Measurements from ENCODE around the gene TMEM178A. TPM values are rescaled to one million over a fixed set of nuclear protein-coding genes. Genes with fewer than 3 reads are reported as not detected.

TMEM178A gene
- total and polyA plus RNA-seq, 12 donors = 0.35 to 46.4 (median 3.3) TPM; not detected in 1

DNA sequence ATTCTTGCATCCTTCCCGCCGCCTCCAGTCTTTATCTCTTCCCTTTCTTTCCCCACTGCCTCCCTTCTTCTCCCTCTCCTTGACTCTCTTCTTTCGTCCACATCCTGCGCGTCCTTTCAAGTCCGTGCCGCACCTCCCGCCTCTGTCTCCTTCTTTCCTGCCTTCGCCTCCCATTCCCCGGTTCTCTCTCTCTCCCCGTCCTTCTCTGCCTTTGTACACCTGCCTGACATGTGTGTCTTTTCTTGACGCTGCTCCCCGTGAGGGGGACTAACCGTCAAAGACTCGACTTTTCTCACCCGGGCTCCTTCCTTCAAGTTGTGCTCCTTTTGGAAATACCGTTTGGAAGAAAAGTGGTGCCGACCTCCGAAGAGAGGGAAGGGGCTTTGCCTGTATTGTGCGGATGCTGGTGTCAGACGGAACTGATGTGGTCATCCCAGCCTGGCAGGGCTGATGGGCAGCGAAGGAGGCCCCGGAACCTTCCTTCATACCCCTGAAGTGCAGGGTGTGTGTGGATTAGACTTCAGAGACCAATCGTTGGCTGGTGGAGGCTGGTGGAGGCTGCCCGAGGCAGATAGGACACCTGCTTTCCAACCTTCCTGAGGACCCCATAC is 879 bp downstream of the TMEM178A start:
- Histone ChIP-seq H3K9me3 (replicated peaks in 1 of 3) (no peaks in the 10 kb centered on the region), H3K36me3 (replicated peaks in 1 of 2) (no peaks in the 10 kb centered on the region), H3K4me1 (replicated peaks in 1 of 2) (peaks cover 10 to 11% of the 10 kb centered on the region in 2 donors), H3K27me3 (peaks cover 9% of the 10 kb centered on the region), H3K27ac (no peak overlapping the region), H3K4me3 (peak overlapping the region in 2 of 4 donors; percentile 52 to 67)
- 2 to 4% (median 3%) methylated on average over 24 to 25 of the region's 25 CpGs for WGBS, 4 donors
- TF ChIP-seq, protein P1, sequence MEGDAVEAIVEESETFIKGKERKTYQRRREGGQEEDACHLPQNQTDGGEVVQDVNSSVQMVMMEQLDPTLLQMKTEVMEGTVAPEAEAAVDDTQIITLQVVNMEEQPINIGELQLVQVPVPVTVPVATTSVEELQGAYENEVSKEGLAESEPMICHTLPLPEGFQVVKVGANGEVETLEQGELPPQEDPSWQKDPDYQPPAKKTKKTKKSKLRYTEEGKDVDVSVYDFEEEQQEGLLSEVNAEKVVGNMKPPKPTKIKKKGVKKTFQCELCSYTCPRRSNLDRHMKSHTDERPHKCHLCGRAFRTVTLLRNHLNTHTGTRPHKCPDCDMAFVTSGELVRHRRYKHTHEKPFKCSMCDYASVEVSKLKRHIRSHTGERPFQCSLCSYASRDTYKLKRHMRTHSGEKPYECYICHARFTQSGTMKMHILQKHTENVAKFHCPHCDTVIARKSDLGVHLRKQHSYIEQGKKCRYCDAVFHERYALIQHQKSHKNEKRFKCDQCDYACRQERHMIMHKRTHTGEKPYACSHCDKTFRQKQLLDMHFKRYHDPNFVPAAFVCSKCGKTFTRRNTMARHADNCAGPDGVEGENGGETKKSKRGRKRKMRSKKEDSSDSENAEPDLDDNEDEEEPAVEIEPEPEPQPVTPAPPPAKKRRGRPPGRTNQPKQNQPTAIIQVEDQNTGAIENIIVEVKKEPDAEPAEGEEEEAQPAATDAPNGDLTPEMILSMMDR (IDR thresholded peaks at IDR 0.05) = no peak
- TF ChIP-seq POLR2A (IDR thresholded peaks at IDR 0.05) = no peak
- DNase-seq = no peak
- intact Hi-C loops (cut with DNase I) = no loop called here

DNA sequence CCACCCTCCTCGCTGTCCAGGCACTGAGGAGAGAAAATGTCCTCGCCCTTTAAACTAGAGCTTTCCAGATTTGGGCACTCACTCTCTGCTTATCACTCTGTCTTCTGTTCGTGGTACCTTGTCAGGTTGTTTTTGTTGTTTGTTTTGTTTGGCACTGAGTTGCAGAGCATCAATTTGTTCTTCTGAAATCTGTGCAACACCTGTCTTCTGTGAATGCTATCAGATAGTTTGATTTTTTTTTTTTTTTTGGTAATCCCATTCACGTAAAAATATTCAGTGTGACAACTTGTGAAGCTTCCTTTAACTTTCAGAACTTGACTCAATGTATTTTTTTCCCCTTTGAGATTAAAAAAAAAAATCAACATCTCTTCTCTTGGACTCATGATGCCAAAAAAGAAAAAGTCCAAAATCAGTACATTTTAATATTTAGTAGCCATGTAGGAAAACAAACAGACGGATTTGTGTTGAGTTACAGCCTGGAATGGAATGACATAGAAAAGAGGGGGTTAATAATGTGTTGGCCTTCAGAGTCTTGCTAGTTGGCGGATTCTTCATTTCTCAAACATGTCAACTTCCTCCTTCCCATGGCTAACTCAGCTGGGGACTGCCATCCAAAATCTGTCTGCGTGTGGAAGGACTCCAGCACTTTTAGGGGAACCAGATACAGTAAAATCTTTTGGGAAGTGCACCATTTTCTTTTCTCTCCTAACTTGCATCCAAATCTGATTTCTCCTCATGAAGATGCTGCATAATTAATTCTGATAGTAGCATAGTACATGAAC is 1.6 kb downstream of the TMEM178A start:
- no peak overlapping the region for H3K4me3 ChIP-seq
- TF ChIP-seq POLR2A (IDR thresholded peaks at IDR 0.05) = no peak
- TF ChIP-seq, protein P1 (IDR thresholded peaks at IDR 0.05) = no peak
- no peaks in the 10 kb centered on the region for H3K9me3 ChIP-seq (replicated peaks in 1 of 3)
- WGBS, 4 donors = 40 to 48% (median 47%) methylated on average over 7 of the region's 7 CpGs
- no peaks in the 10 kb centered on the region for H3K36me3 ChIP-seq (replicated peaks in 1 of 2)
- peaks cover 9% of the 10 kb centered on the region for H3K27me3 ChIP-seq
- no peak overlapping the region for H3K27ac ChIP-seq
- peaks cover 10 to 11% of the 10 kb centered on the region in 2 donors for H3K4me1 ChIP-seq (replicated peaks in 1 of 2)
- intact Hi-C loops (cut with DNase I) = no loop called here
- DNase-seq = no peak

DNA sequence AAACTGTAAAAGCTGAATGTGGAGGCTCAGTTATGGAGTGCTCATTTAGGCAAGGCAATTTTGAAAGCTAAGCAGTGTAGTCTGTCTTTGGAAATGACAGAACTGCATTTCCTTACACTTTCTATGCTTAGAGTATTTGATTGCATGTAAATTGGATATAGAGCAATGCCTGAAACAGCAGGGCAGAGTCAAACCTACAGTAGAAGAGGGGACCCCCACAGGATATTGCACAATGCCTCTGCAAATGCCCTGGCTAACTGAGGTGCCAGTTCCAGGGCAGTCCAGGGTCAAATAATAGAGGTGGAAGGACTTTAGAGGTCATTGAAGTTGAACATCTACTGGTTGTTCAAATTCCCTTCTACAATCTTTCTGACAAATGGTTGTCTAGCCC is 2.2 kb downstream of the TMEM178A start:
- Histone ChIP-seq H3K4me3 (no peak overlapping the region), H3K9me3 (replicated peaks in 1 of 3) (no peaks in the 10 kb centered on the region), H3K36me3 (replicated peaks in 1 of 2) (no peaks in the 10 kb centered on the region), H3K27ac (no peak overlapping the region), H3K27me3 (peaks cover 9% of the 10 kb centered on the region), H3K4me1 (replicated peaks in 1 of 2) (peaks cover 10 to 11% of the 10 kb centered on the region in 2 donors)
- intact Hi-C loops (cut with DNase I) = no loop called here
- no peak for DNase-seq
- no peak for TF ChIP-seq POLR2A (IDR thresholded peaks at IDR 0.05)
- TF ChIP-seq, protein P1 (IDR thresholded peaks at IDR 0.05) = no peak

DNA sequence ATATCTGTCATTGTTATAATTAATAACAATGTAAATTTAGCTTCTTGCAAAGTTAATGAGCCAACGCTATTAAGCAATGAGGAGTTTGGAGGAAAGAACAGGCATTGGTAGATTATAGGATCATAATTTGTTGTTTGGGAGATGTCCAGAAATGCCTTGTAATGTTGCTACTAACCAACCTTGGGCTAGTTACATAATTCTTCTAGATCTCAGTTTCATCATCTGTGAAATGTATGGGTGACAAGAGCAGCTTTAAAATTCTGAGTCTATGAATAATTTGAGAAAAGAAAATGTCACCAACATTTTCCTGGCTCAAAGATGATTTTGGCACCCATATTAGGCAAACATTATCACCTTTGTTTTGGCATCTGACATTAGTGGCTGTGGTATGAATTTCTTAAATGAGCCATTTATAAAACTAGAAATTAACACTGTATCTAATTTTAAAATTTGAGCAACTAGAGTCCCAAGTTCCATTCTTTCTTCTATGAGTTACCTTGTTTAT is 2.9 kb downstream of the TMEM178A start:
- Histone ChIP-seq H3K4me1 (replicated peaks in 1 of 2) (peaks cover 10 to 11% of the 10 kb centered on the region in 2 donors), H3K4me3 (no peak overlapping the region), H3K27me3 (peaks cover 9% of the 10 kb centered on the region), H3K9me3 (replicated peaks in 1 of 3) (no peaks in the 10 kb centered on the region), H3K27ac (no peak overlapping the region), H3K36me3 (replicated peaks in 1 of 2) (no peaks in the 10 kb centered on the region)
- WGBS, 4 donors = 96 to 100% (median 99%) methylated on average over 1 of the region's 1 CpG
- intact Hi-C loops (cut with DNase I) = no loop called here
- no peak for DNase-seq
- no peak for TF ChIP-seq POLR2A (IDR thresholded peaks at IDR 0.05)
- TF ChIP-seq, protein P1 (IDR thresholded peaks at IDR 0.05) = no peak
